ENCODE measurements around the gene ACSL3. TPM values are rescaled to one million over a fixed set of nuclear protein-coding genes. Genes with fewer than 3 reads are reported as not detected.

ACSL3 gene
- total RNA-seq, 1 experiment from 2014 or later = 236 TPM

DNA sequence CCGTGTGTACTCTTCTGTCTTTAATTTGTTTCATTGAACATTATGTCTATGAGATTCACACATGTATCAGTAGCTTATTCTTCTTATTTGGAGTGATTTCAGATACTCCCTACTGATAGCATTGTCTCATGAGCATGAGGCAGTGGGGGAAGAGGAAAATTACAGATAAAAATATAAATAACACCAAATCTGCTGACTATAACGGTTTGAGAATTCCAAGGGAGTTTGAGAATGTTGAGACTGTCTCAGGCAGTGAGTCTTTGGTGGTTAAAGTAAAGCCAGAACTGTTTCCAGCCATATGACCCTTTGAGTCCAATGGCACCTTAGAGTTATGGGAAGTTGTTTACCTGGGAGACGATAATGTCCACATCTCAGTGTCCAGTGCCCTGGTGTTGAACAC is 118.6 kb downstream of the ACSL3 start:
- Histone ChIP-seq H3K4me1 (ENCODE audit: insufficient read depth, low read length) (no peaks in the 10 kb centered on the region), H3K36me3 (ENCODE audit: low read depth, low read length) (no peaks in the 10 kb centered on the region), H2AFZ (ENCODE audit: low read length) (no peak overlapping the region), H3K9ac (ENCODE audit: low read length) (no peak overlapping the region), H3K4me3 (ENCODE audit: low read length) (no peak overlapping the region), H3K27ac (ENCODE audit: low read length) (no peak overlapping the region), H3F3A (ENCODE audit: low read length, unreplicated experiment) (no peaks in the 10 kb centered on the region), H3K27me3 (ENCODE audit: low read length) (no peaks in the 10 kb centered on the region), H3K9me3 (ENCODE audit: low read length) (no peaks in the 10 kb centered on the region), H3K9me2 (replicated peaks; ENCODE audit: low read length) (no peaks in the 10 kb centered on the region), H3K79me2 (ENCODE audit: low read length) (no peaks in the 10 kb centered on the region), H4K20me1 (ENCODE audit: low read length) (no peaks in the 10 kb centered on the region), H3K4me2 (ENCODE audit: low read length) (no peak overlapping the region)
- no peak for DNase-seq
- intact Hi-C loops (cut with micrococcal nuclease) = loop anchor here (10.0 kb wide), 1 partner anchor 625 kb away; the partner anchor contains the start of gene SCG2
- ChIA-PET CTCF (no interaction called here), POLR2A (ENCODE audit: unreplicated experiment) (no interaction called here)
- TF ChIP-seq EZH2 (IDR thresholded peaks at IDR 0.05; ENCODE audit: low read length, unreplicated experiment) = no peak
- no peak for TF ChIP-seq EZH2phosphoT487 (IDR thresholded peaks at IDR 0.05; ENCODE audit: borderline replicate concordance, low read length)
- TF ChIP-seq, protein P1, sequence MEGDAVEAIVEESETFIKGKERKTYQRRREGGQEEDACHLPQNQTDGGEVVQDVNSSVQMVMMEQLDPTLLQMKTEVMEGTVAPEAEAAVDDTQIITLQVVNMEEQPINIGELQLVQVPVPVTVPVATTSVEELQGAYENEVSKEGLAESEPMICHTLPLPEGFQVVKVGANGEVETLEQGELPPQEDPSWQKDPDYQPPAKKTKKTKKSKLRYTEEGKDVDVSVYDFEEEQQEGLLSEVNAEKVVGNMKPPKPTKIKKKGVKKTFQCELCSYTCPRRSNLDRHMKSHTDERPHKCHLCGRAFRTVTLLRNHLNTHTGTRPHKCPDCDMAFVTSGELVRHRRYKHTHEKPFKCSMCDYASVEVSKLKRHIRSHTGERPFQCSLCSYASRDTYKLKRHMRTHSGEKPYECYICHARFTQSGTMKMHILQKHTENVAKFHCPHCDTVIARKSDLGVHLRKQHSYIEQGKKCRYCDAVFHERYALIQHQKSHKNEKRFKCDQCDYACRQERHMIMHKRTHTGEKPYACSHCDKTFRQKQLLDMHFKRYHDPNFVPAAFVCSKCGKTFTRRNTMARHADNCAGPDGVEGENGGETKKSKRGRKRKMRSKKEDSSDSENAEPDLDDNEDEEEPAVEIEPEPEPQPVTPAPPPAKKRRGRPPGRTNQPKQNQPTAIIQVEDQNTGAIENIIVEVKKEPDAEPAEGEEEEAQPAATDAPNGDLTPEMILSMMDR (conservative IDR thresholded peaks at IDR 0.05; ENCODE audit: low read depth, low read length) = no peak
- ATAC-seq = no peak
- no TSS peak for BruUV-seq (replicated peaks)

DNA sequence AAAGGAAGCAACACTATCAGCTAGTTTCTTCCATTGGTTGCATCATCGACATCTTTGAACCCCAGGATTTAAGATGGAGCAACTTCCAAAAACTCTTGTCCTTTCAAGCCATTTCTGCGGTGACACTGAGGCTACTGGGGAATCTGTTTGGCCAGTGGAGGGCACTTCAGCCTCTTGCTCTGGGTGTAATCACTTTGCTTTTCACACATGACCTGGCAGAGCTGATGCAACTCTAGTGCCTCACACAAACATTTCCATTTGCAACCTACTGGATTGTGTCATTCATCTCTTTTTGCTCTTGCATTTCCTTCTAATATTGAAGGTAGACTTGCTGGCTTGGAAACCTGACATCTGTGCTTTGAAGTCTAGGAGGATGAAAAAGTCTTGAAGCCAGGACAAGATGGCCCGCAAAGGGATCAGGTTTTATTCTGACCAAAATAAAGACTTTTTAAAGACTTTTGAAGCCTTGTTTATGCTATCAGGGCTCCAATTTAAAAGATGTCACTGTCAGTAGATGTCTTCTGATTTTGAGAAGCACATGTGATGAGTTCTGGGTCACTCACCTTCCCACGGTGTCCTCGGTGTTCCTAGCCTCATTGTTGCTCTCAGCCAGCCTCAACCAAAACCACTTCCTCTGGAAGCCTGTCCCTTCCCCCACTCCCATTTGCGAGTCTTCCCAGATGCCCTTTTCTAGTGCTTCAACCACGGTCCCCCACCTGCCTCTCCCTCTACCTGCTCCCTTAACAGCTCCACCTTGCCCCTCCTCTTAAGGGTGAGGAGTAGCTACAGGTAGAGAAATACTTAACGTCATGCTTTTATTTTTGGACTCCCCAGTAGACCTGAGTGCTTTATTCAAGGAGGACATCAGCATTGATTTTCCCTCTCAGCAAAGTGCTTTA is 121.4 kb downstream of the ACSL3 start:
- ATAC-seq (peak; percentile 71), DNase-seq (peak; percentile 52)
- intact Hi-C loops (cut with micrococcal nuclease) = no loop called here
- Histone ChIP-seq H3K4me3 (ENCODE audit: low read length) (no peak overlapping the region), H3K27ac (ENCODE audit: low read length) (no peak overlapping the region), H3K9me2 (replicated peaks; ENCODE audit: low read length) (no peaks in the 10 kb centered on the region), H3F3A (ENCODE audit: low read length, unreplicated experiment) (no peaks in the 10 kb centered on the region), H2AFZ (ENCODE audit: low read length) (no peak overlapping the region), H3K4me2 (ENCODE audit: low read length) (no peak overlapping the region), H3K79me2 (ENCODE audit: low read length) (no peaks in the 10 kb centered on the region), H3K9me3 (ENCODE audit: low read length) (no peaks in the 10 kb centered on the region), H3K27me3 (ENCODE audit: low read length) (no peaks in the 10 kb centered on the region), H3K36me3 (ENCODE audit: low read depth, low read length) (no peaks in the 10 kb centered on the region), H3K4me1 (ENCODE audit: insufficient read depth, low read length) (no peaks in the 10 kb centered on the region), H3K9ac (ENCODE audit: low read length) (no peak overlapping the region), H4K20me1 (ENCODE audit: low read length) (no peaks in the 10 kb centered on the region)
- CTCF ChIA-PET = interaction anchor here (1.4 kb wide), 1 partner anchor 119 kb away, joined by 5 read pairs; no protein-coding TSS in a partner anchor
- TF ChIP-seq, protein P1 (conservative IDR thresholded peaks at IDR 0.05; ENCODE audit: low read depth, low read length) = peak; percentile 63
- TF ChIP-seq EZH2 (IDR thresholded peaks at IDR 0.05; ENCODE audit: low read length, unreplicated experiment) (no peak), EZH2phosphoT487 (IDR thresholded peaks at IDR 0.05; ENCODE audit: borderline replicate concordance, low read length) (no peak)
- no TSS peak for BruUV-seq (replicated peaks)
- POLR2A ChIA-PET (ENCODE audit: unreplicated experiment) = interaction anchor here (0.6 kb wide), 1 partner anchor 18 kb away, joined by 3 read pairs; no protein-coding TSS in a partner anchor

DNA sequence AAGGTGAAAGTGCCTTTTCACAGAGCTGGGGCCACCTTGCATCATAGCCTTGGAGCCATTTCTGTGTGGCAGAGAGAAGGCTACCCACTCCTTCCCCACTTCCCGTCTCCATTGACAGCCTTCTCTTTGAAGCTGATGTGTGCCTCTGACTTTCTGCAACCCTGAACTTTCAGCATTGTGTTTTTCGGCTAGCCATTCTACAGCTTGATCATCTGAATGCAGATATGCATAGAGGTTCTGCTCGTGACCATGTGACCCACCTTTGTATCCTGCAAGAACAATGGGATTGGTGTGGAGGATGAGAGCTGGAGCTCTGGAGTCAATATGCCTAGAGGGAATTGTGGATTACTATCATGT is 122.1 kb downstream of the ACSL3 start:
- no peaks in the 10 kb centered on the region for H3K4me1 ChIP-seq (ENCODE audit: insufficient read depth, low read length)
- H3K9me3 ChIP-seq (ENCODE audit: low read length) = no peaks in the 10 kb centered on the region
- H3K36me3 ChIP-seq (ENCODE audit: low read depth, low read length) = no peaks in the 10 kb centered on the region
- no peak for ATAC-seq
- no peaks in the 10 kb centered on the region for H3F3A ChIP-seq (ENCODE audit: low read length, unreplicated experiment)
- H3K9me2 ChIP-seq (replicated peaks; ENCODE audit: low read length) = no peaks in the 10 kb centered on the region
- H3K27me3 ChIP-seq (ENCODE audit: low read length) = no peaks in the 10 kb centered on the region
- no peaks in the 10 kb centered on the region for H4K20me1 ChIP-seq (ENCODE audit: low read length)
- no peak overlapping the region for H3K4me3 ChIP-seq (ENCODE audit: low read length)
- DNase-seq = no peak
- H3K27ac ChIP-seq (ENCODE audit: low read length) = no peak overlapping the region
- no TSS peak for BruUV-seq (replicated peaks)
- no peak overlapping the region for H3K4me2 ChIP-seq (ENCODE audit: low read length)
- no peak overlapping the region for H3K9ac ChIP-seq (ENCODE audit: low read length)
- CTCF ChIA-PET = interaction anchor here (1.4 kb wide), 1 partner anchor 118 kb away, joined by 5 read pairs; no protein-coding TSS in a partner anchor
- intact Hi-C loops (cut with micrococcal nuclease) = no loop called here
- H3K79me2 ChIP-seq (ENCODE audit: low read length) = no peaks in the 10 kb centered on the region
- TF ChIP-seq, protein P1 (conservative IDR thresholded peaks at IDR 0.05; ENCODE audit: low read depth, low read length) = no peak
- TF ChIP-seq EZH2 (IDR thresholded peaks at IDR 0.05; ENCODE audit: low read length, unreplicated experiment) = no peak
- TF ChIP-seq EZH2phosphoT487 (IDR thresholded peaks at IDR 0.05; ENCODE audit: borderline replicate concordance, low read length) = no peak
- POLR2A ChIA-PET (ENCODE audit: unreplicated experiment) = no interaction called here
- H2AFZ ChIP-seq (ENCODE audit: low read length) = no peak overlapping the region
